GM12878 (cell line): Measurements from ENCODE around the gene NAP1L4. TPM values are rescaled to one million over a fixed set of nuclear protein-coding genes. Genes with fewer than 3 reads are reported as not detected.

Experiments
- ATAC-seq: fragments of 200-7000 bp; cut with Tn5 transposase; 3 replicates; pipeline ENCODE4 v1.9.1; 2020; ENCODE audit warnings: mild to moderate bottlenecking, moderate library complexity
- BruUV-seq: library from RNA; stranded (reverse); fragments of 400-500 nt; replicated peaks from 2 replicates; lab custom pipeline; 2021; lab: Mats Ljungman, UMichigan
- CTCF ChIA-PET: fragments of 300-600 bp; sonication (Branson Sonifier 250); formaldehyde crosslinking; extraction: SDS; loops from one replicate; lab custom pipeline; 2021; ENCODE audit warnings: inconsistent platforms; lab: Yijun Ruan, JAX
- POLR2A ChIA-PET: fragments of 350-600 bp; formaldehyde crosslinking; extraction: SDS; loops from one replicate; lab custom pipeline; 2021; ENCODE audit warnings: inconsistent platforms; lab: Charles Lee
- RAD21 ChIA-PET: fragments of 300-600 bp; sonication (Branson Sonifier 250); formaldehyde crosslinking; loops from one replicate; lab custom pipeline; 2023; ENCODE audit warnings: antibody characterized with exemption; ENCODE audit not compliant: unreplicated experiment; lab: Charles Lee
- SMC1A ChIA-PET: fragments of 300-600 bp; sonication (Branson Sonifier 250); formaldehyde crosslinking; loops from one replicate; lab custom pipeline; 2023; ENCODE audit not compliant: unreplicated experiment, uncharacterized antibody; lab: Charles Lee
- DNase-seq: peaks from one replicate; pipeline ENCODE4 v3.0.0-alpha.2; 2011; ENCODE audit warnings: low read depth, low spot score
- FAIRE-seq: peaks from 3 replicates; lab custom pipeline; 2011; peaks lifted over from hg19 to GRCh38; lab: Jason Lieb, UNC
- H2AFZ ChIP-seq: 2 replicates; pipeline ENCODE4 v1.6.0; 2011; ENCODE audit warnings: low read depth, low read length, control low read depth; ENCODE audit not compliant: control insufficient read depth
- H3K27ac ChIP-seq: 2 replicates; pipeline ENCODE4 v1.5.1; 2011; ENCODE audit warnings: control low read depth; ENCODE audit not compliant: control insufficient read depth, insufficient read depth
- H3K27me3 ChIP-seq, 2 experiments: replicated peaks in 1 of 2; 2 replicates each; pipeline versions ENCODE4 v1.6.0 to v1.6.1; 2011; ENCODE audit warnings: low read length in 1 of 2; ENCODE audit not compliant: control insufficient read depth in 2 of 2, insufficient read depth in 2 of 2
- H3K36me3 ChIP-seq, 2 experiments: 2 replicates each; pipeline ENCODE4 v1.5.1; 2011; ENCODE audit warnings: low read length in 1 of 2; ENCODE audit not compliant: control insufficient read depth in 2 of 2, insufficient read depth in 2 of 2
- H3K4me1 ChIP-seq: 2 replicates; pipeline ENCODE4 v1.6.1; 2011; ENCODE audit warnings: mild to moderate bottlenecking, low read length, moderate library complexity, mixed read lengths; ENCODE audit not compliant: control insufficient read depth, insufficient read depth
- H3K4me2 ChIP-seq: 2 replicates; pipeline ENCODE4 v1.6.0; 2011; ENCODE audit warnings: control low read depth; ENCODE audit not compliant: control insufficient read depth, insufficient read depth
- H3K4me3 ChIP-seq: fragments of 200-600 bp; sonication (generic); 2 replicates; pipeline ENCODE4 v1.5.1; 2016
- H3K79me2 ChIP-seq: 2 replicates; pipeline ENCODE4 v1.6.0; 2011; ENCODE audit warnings: low read length; ENCODE audit not compliant: control insufficient read depth, insufficient read depth
- H3K9ac ChIP-seq: 2 replicates; pipeline ENCODE4 v1.8.0; 2011; ENCODE audit warnings: low read length, control low read depth, mixed read lengths; ENCODE audit not compliant: control insufficient read depth, insufficient read depth
- H3K9me3 ChIP-seq: replicated peaks from 3 replicates; pipeline ENCODE4 v1.5.1; 2011; ENCODE audit warnings: mild to moderate bottlenecking, low read length; ENCODE audit not compliant: control insufficient read depth, insufficient read depth
- H4K20me1 ChIP-seq: 2 replicates; pipeline ENCODE4 v1.6.0; 2011; ENCODE audit not compliant: control insufficient read depth, insufficient read depth
- HCFC1 ChIP-seq: fragments of 150-350 bp; IDR thresholded peaks from 2 replicates; pipeline ENCODE4 v1.6.1; 2014; ENCODE audit warnings: low read length
- NKRF ChIP-seq: fragments of 450-650 bp; conservative IDR thresholded peaks from 2 replicates; pipeline ENCODE4 v1.6.1; 2017; ENCODE audit warnings: mild to moderate bottlenecking, moderate library complexity
- NR2F1 ChIP-seq: fragments of 450-650 bp; conservative IDR thresholded peaks from 2 replicates; pipeline ENCODE4 v1.6.1; 2017; ENCODE audit warnings: mild to moderate bottlenecking
- POLR2AphosphoS5 ChIP-seq: IDR thresholded peaks from 2 replicates; pipeline ENCODE4 v1.6.1; 2011; ENCODE audit warnings: mild to moderate bottlenecking, low read length, inconsistent platforms
- POU2F2 ChIP-seq: IDR thresholded peaks from 3 replicates; pipeline ENCODE4 v1.6.1; 2011; ENCODE audit warnings: low read depth, mild to moderate bottlenecking, low read length, borderline replicate concordance
- RCOR1 ChIP-seq: conservative IDR thresholded peaks from 2 replicates; pipeline ENCODE4 v1.6.1; 2012; ENCODE audit warnings: low read depth, low read length, improper control_type of control experiment
- SPI1 ChIP-seq: IDR thresholded peaks from 2 replicates; pipeline ENCODE4 v1.6.1; 2011; ENCODE audit warnings: low read depth, mild to moderate bottlenecking, low read length, moderate library complexity, borderline replicate concordance; ENCODE audit not compliant: insufficient read depth
- WGBS: methylation state at CpG from one replicate; pipeline ENCODE4 v1.1.6; 2016; ENCODE audit warnings: low lambda C conversion rate; ENCODE audit not compliant: insufficient replicate concordance, insufficient coverage; ENCODE audit errors: missing lambda C conversion rate; 5-methylcytosine and 5-hydroxymethylcytosine counted together
- in situ Hi-C: fragments of 300-500 bp; cut with MboI; formaldehyde crosslinking; loops from 9 replicates; pipeline ENCODE4 v1.14.3; 2018; ENCODE audit warnings: mixed read lengths
- intact Hi-C: fragments of 100-400 bp; cut with micrococcal nuclease; formaldehyde crosslinking; loops from one replicate; pipeline ENCODE4 v1.14.2; 2022; ENCODE audit not compliant: unreplicated experiment
- polyA plus RNA-seq, 11 experiments: library from polyadenylated mRNA; depleted of rRNA in 4 of 11; unstranded in 6 of 11; stranded (reverse) in 5 of 11; fragments of >200 nt; fragmentation: Nextera tagmentation in 4 of 11; fragmentation: Illumina TruSeq in 1 of 11; extraction: Ambion mirVana in 4 of 11; extraction: Trizol in 1 of 11; gene quantifications; 1 replicate in 1 of 11; 2 replicates in 10 of 11; pipeline versions ENCODE4 v1.2.1 to v1.2.3, GENCODE V29; 2011 to 2016; ENCODE audit warnings: inconsistent platforms in 2 of 11, missing spikeins in 2 of 11, low read depth in 1 of 11
- total RNA-seq, 4 experiments: library from RNA; depleted of rRNA in 3 of 4; stranded (reverse); fragments of >200 nt in 3 of 4; fragmentation: Illumina TruSeq in 1 of 4; extraction: Trizol in 1 of 4; gene quantifications; 2 replicates each; pipeline versions ENCODE4 v1.2.1 to v1.2.3, GENCODE V29; 2013 to 2021
- TF ChIP-seq, protein P1 (sequence below): fragments of 450-650 bp; formaldehyde crosslinking; IDR thresholded peaks from 2 replicates; pipeline ENCODE4 v1.4.0; 2020; ENCODE audit warnings: mild to moderate bottlenecking, moderate library complexity

Gene NAP1L4
- total and polyA plus RNA-seq, 10 of the 15 experiments (the other 5 are each of a cell fraction or from before 2014, with no cell fraction given) = 24.8 to 198 (median 114) TPM

DNA sequence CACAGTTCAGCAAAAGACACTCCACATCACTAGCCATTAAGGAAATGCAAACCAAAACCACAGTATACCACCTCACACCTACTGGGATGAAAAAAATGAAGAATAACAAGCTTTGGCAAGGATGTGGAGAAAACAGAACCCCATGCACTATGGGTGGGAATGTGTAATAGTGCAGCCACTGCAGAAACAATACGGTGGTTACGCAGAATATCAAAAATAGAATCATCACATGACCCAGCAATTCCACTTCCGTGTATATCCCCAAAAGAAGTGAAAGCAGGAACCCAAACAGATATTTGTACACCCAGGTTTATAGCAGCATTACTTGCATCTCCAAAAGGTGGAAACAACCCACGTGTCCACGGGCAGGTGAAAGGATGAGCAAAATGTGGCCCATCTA, 44.3 kb upstream of the NAP1L4 start (continued):
- TF ChIP-seq HCFC1 = no peak

- H3K9ac ChIP-seq = no peak overlapping the region
- H3K27me3 ChIP-seq = no peaks in the 10 kb centered on the region
- peak overlapping the region; percentile 69; the same call in 1 of the 2 replicates for H3K27ac ChIP-seq
- TF ChIP-seq HCFC1 = no peak
- peak; percentile 27; the same call in 1 of the 3 replicates for TF ChIP-seq POU2F2
- ChIA-PET RAD21 (interaction anchor here (1.1 to 4.6 kb wide), 4 partner anchors 13 to 55 kb away, joined by 3 to 51 read pairs (median 3); no protein-coding TSS in a partner anchor), SMC1A (interaction anchor here (1.3 to 5.6 kb wide), 4 partner anchors 15 to 55 kb away, joined by 5 to 47 read pairs (median 6); no protein-coding TSS in a partner anchor), POLR2A (interaction anchor here (0.7 kb wide), 1 partner anchor 12 kb away, joined by 3 read pairs; no protein-coding TSS in a partner anchor), CTCF (interaction anchor here (0.9 to 6.6 kb wide), 6 partner anchors 14 to 503 kb away, joined by 3 to 143 read pairs (median 10); no protein-coding TSS in a partner anchor)
- intact Hi-C loops (no loop called here), in situ Hi-C loops (no loop called here)
- H3K4me3 ChIP-seq = no peak overlapping the region
- FAIRE-seq = no peak
- no peaks in the 10 kb centered on the region for H3K79me2 ChIP-seq
- BruUV-seq = no TSS peak
- no peaks in the 10 kb centered on the region for H3K9me3 ChIP-seq
- H2AFZ ChIP-seq = no peak overlapping the region
- DNase-seq = no peak
- H4K20me1 ChIP-seq = no peaks in the 10 kb centered on the region
- no peak overlapping the region for H3K4me2 ChIP-seq
- no peak for ATAC-seq
- H3K36me3 ChIP-seq = peaks cover 25 to 39% of the 10 kb centered on the region in 2 experiments
- peaks cover 32% of the 10 kb centered on the region for H3K4me1 ChIP-seq
These were observed 43.2 kb upstream of the NAP1L4 start for GRCh38 chr11:3035333-3035732.

DNA sequence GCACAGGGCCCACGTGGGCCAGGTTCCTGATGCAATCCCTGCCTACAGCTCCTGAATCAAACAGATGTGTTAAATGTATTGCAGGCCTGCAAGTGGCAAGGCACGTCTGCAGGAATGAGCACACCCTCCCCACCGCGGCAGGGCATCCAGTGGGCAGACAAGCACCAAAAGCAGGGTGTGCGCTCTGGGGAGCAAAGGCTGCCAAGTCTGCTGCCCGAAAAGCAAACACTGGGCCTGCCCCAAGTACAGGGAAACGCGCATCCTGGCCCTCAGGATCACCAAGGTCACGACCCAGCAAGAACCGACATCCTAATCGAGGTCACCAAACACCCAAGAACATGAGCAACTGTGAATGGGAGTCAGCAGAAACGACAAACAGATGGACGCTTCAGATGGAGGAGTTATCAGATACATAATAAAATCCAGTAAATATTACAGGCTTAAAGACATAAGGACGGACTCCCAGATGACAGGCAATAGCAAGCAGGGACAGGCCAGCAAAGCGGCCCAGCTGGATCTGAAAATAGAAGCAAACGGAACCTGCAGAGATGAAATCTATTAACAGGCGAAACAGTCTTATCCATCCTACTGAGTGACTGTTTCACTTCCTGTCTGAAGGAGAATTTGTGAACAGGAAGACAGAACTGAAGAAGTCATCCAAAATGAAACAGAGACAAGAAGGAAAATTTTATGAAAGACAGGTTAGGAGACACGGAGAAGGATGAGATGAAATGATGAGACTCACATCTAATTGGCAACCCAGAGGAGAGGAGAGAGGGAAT, 38.4 kb upstream of the NAP1L4 start:
- peaks cover 12% of the 10 kb centered on the region for H3K4me1 ChIP-seq
- CTCF ChIA-PET = no interaction called here
- no peak for ATAC-seq
- H3K27me3 ChIP-seq = no peaks in the 10 kb centered on the region
- in situ Hi-C loops = no loop called here
- TF ChIP-seq RCOR1 (no peak), NKRF (no peak), POLR2AphosphoS5 (no peak), SPI1 (peak; percentile 63; the same call in 1 of the 2 replicates), NR2F1 (no peak)
- TF ChIP-seq, protein P1, sequence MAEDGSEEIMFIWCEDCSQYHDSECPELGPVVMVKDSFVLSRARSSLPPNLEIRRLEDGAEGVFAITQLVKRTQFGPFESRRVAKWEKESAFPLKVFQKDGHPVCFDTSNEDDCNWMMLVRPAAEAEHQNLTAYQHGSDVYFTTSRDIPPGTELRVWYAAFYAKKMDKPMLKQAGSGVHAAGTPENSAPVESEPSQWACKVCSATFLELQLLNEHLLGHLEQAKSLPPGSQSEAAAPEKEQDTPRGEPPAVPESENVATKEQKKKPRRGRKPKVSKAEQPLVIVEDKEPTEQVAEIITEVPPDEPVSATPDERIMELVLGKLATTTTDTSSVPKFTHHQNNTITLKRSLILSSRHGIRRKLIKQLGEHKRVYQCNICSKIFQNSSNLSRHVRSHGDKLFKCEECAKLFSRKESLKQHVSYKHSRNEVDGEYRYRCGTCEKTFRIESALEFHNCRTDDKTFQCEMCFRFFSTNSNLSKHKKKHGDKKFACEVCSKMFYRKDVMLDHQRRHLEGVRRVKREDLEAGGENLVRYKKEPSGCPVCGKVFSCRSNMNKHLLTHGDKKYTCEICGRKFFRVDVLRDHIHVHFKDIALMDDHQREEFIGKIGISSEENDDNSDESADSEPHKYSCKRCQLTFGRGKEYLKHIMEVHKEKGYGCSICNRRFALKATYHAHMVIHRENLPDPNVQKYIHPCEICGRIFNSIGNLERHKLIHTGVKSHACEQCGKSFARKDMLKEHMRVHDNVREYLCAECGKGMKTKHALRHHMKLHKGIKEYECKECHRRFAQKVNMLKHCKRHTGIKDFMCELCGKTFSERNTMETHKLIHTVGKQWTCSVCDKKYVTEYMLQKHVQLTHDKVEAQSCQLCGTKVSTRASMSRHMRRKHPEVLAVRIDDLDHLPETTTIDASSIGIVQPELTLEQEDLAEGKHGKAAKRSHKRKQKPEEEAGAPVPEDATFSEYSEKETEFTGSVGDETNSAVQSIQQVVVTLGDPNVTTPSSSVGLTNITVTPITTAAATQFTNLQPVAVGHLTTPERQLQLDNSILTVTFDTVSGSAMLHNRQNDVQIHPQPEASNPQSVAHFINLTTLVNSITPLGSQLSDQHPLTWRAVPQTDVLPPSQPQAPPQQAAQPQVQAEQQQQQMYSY (CRISPR knock-in tag) = no peak
- TF ChIP-seq, all 136 proteins: peak for 1
- H4K20me1 ChIP-seq = no peaks in the 10 kb centered on the region
- POLR2A ChIA-PET = no interaction called here
- H2AFZ ChIP-seq = no peak overlapping the region
- H3K4me3 ChIP-seq = no peak overlapping the region
- H3K9me3 ChIP-seq = no peaks in the 10 kb centered on the region
- H3K36me3 ChIP-seq = peaks cover 25 to 27% of the 10 kb centered on the region in 2 experiments
- H3K9ac ChIP-seq = no peak overlapping the region
- intact Hi-C loops = no loop called here
- no peak overlapping the region for H3K27ac ChIP-seq
- DNase-seq = no peak
- RAD21 ChIA-PET = no interaction called here
- BruUV-seq = no TSS peak
- WGBS = 78% methylated on average over 18 of the region's 18 CpGs
- SMC1A ChIA-PET = interaction anchor here (0.6 to 1.0 kb wide), 2 partner anchors 8 to 51 kb away, joined by 3 to 4 read pairs; no protein-coding TSS in a partner anchor
- H3K4me2 ChIP-seq = no peak overlapping the region
- no peak for FAIRE-seq
- no peaks in the 10 kb centered on the region for H3K79me2 ChIP-seq
